Measurements from ENCODE around the gene ROBO1.

ROBO1 gene

GRCh38 chr3:78875851-78876250 lies 891.9 kb downstream of the ROBO1 start:
- DNase-seq (ENCODE audit: low read depth): peak; percentile 66
- H3K4me3 ChIP-seq (ENCODE audit: control insufficient read depth, low read depth, low read length): no peak overlapping the region
- no peak for TF ChIP-seq CTCF (conservative IDR thresholded peaks at IDR 0.05; ENCODE audit: control insufficient read depth, insufficient read depth, low read depth, low read length)

GRCh38 chr3:78875436-78875835 lies 892.4 kb downstream of the ROBO1 start:
- no peak for DNase-seq (ENCODE audit: low read depth)
- TF ChIP-seq CTCF (conservative IDR thresholded peaks at IDR 0.05; ENCODE audit: control insufficient read depth, insufficient read depth, low read depth, low read length): no peak
- H3K4me3 ChIP-seq (ENCODE audit: control insufficient read depth, low read depth, low read length): no peak overlapping the region

GRCh38 chr3:78873641-78874040 lies 894.2 kb downstream of the ROBO1 start:
- H3K4me3 ChIP-seq (ENCODE audit: control insufficient read depth, low read depth, low read length): no peak overlapping the region
- no peak for DNase-seq (ENCODE audit: low read depth)
- no peak for TF ChIP-seq CTCF (conservative IDR thresholded peaks at IDR 0.05; ENCODE audit: control insufficient read depth, insufficient read depth, low read depth, low read length)

GRCh38 chr3:78872195-78872594 lies 895.6 kb downstream of the ROBO1 start:
- TF ChIP-seq CTCF (conservative IDR thresholded peaks at IDR 0.05; ENCODE audit: control insufficient read depth, insufficient read depth, low read depth, low read length): no peak
- no peak overlapping the region for H3K4me3 ChIP-seq (ENCODE audit: control insufficient read depth, low read depth, low read length)
- no peak for DNase-seq (ENCODE audit: low read depth)

- no peak for DNase-seq (ENCODE audit: low read depth)
- no peak for TF ChIP-seq CTCF (conservative IDR thresholded peaks at IDR 0.05; ENCODE audit: control insufficient read depth, insufficient read depth, low read depth, low read length)
- no peak overlapping the region for H3K4me3 ChIP-seq (ENCODE audit: control insufficient read depth, low read depth, low read length)
These were observed 896.8 kb downstream of the ROBO1 start for GRCh38 chr3:78871048-78871447.

- no peak for DNase-seq (ENCODE audit: low read depth)
- no peak overlapping the region for H3K4me3 ChIP-seq (ENCODE audit: control insufficient read depth, low read depth, low read length)
- no peak for TF ChIP-seq CTCF (conservative IDR thresholded peaks at IDR 0.05; ENCODE audit: control insufficient read depth, insufficient read depth, low read depth, low read length)
These were observed 897.3 kb downstream of the ROBO1 start for GRCh38 chr3:78870484-78870883.

- TF ChIP-seq CTCF (conservative IDR thresholded peaks at IDR 0.05; ENCODE audit: control insufficient read depth, insufficient read depth, low read depth, low read length): no peak
- DNase-seq (ENCODE audit: low read depth): no peak
These were observed 899.2 kb downstream of the ROBO1 start for GRCh38 chr3:78868570-78868969.

More at GRCh38 chr3:78868570-78868969, 899.2 kb downstream of the ROBO1 start:
- no peak overlapping the region for H3K4me3 ChIP-seq (ENCODE audit: control insufficient read depth, low read depth, low read length)
